Progenitor cell of endocrine pancreas (in vitro differentiated cells): ENCODE data around the gene CPNE6. TPM values are rescaled to one million over a fixed set of nuclear protein-coding genes. Genes with fewer than 3 reads are reported as not detected.

Experiments
- DNase-seq: peaks from one replicate; pipeline ENCODE4 v3.0.0; 2021; ENCODE audit warnings: low spot score; ENCODE audit not compliant: unreplicated experiment
- H3K27ac Mint-ChIP-seq: 2 replicates; pipeline ENCODE4 v1.8.0; 2021; ENCODE audit warnings: mild to moderate bottlenecking, moderate library complexity, mixed read lengths
- H3K27me3 Mint-ChIP-seq: 2 replicates; pipeline ENCODE4 v1.8.0; 2021; ENCODE audit warnings: mixed read lengths
- H3K36me3 Mint-ChIP-seq: 2 replicates; pipeline ENCODE4 v1.8.0; 2022; ENCODE audit warnings: mixed read lengths; ENCODE audit not compliant: insufficient read depth
- H3K4me1 Mint-ChIP-seq: 2 replicates; pipeline ENCODE4 v1.8.0; 2021; ENCODE audit warnings: low read depth, mixed read lengths
- H3K4me3 Mint-ChIP-seq: 2 replicates; pipeline ENCODE4 v1.8.0; 2021; ENCODE audit warnings: low read depth, mild to moderate bottlenecking, moderate library complexity, mixed read lengths
- H3K9me3 Mint-ChIP-seq: 2 replicates; pipeline ENCODE4 v1.8.0; 2021; ENCODE audit warnings: low read depth, mixed read lengths
- CTCF ChIP-seq: fragments of 200-600 bp; sonication (generic); IDR thresholded peaks from one replicate; pipeline ENCODE4 v1.5.0; 2021; ENCODE audit warnings: antibody characterized with exemption, mild to moderate bottlenecking; ENCODE audit not compliant: unreplicated experiment
- total RNA-seq: library from RNA; stranded (reverse); gene quantifications from 2 replicates; pipeline ENCODE4 v1.2.1, GENCODE V29; 2021

The CPNE6 gene
- total RNA-seq, 1 donor from 2014 or later, result not detected

- Mint-ChIP-seq H3K9me3 (no peaks in the 10 kb centered on the region), H3K36me3 (no peaks in the 10 kb centered on the region), H3K4me3 (peak overlapping the region; percentile 96), H3K4me1 (peaks cover 14% of the 10 kb centered on the region), H3K27me3 (no peaks in the 10 kb centered on the region), H3K27ac (peak overlapping the region; percentile 73)
- no peak for DNase-seq
- no peak for TF ChIP-seq CTCF
Observed at GRCh38 chr14:24092505-24093206, 21.3 kb downstream of the CPNE6 start.

GRCh38 chr14:24093207-24093900, 22.0 kb downstream of the CPNE6 start:
- Mint-ChIP-seq H3K4me1 (peaks cover 14% of the 10 kb centered on the region), H3K9me3 (no peaks in the 10 kb centered on the region), H3K27ac (peak overlapping the region; percentile 73), H3K36me3 (no peaks in the 10 kb centered on the region), H3K4me3 (peak overlapping the region; percentile 96), H3K27me3 (no peaks in the 10 kb centered on the region)
- TF ChIP-seq CTCF, result no peak
- no peak for DNase-seq

DNA sequence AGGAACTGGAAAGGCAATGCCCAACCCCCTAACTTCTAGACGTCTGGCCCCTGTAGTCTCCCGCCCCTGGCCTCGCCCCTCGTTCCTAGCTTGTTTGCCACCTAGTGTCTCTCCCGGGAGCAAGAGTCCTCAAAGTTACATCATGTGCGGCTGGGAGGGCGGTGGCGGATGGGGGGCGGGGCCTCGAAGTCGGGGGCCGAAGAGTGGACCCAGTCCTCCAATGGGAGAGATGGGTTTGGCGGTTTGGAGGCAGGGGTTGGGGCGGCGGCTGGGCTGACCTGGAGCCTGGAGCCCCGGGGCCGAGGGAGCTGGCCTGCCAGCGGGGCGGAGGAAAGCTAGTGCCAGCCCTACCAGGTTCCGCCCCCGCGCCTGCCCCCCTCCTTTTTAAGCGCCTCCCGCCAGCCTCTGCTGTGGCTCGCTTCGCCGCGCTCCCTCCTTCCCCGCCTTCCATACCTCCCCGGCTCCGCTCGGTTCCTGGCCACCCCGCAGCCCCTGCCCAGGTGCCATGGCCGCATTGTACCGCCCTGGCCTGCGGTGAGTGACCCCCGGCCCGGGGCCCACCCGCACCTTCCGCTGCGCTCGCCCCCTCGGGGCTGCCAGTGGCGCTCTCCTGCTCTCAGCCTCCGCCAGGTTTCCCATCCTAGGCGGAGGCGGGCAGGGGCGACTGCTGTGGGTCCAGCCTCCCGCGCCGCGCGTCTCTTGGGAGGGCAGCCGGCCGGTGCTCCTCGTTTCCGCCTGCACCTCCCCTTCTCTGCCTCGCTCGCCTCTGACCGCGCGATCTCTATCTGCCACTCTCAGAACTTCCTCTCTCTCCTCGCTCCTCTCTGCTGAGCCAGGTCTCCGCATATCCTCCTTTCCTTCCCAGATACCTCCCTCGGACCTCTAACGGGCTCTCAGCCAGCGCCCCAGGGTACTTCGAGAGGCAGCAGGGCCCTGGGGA, 22.8 kb downstream of the CPNE6 start, which contains the start of gene PCK2:
PCK2 (plus strand) TSS at position 411 of the 940 bp plus-strand sequence; CDS start at position 506, 95 bp downstream.
- Mint-ChIP-seq H3K9me3 (no peaks in the 10 kb centered on the region), H3K27me3 (no peaks in the 10 kb centered on the region), H3K4me3 (peak within 1 kb of the TSS; percentile 96), H3K4me1 (peaks cover 14% of the 10 kb centered on the region), H3K27ac (peak within 1 kb of the TSS; percentile 96), H3K36me3 (no peaks in the 10 kb centered on the region)
- DNase-seq, result peak; percentile 74
- peak; percentile 11 for TF ChIP-seq CTCF

- Mint-ChIP-seq H3K27ac (peak overlapping the region; percentile 96), H3K4me3 (peak overlapping the region; percentile 96), H3K9me3 (no peaks in the 10 kb centered on the region), H3K27me3 (no peaks in the 10 kb centered on the region), H3K36me3 (peaks cover 1% of the 10 kb centered on the region), H3K4me1 (peaks cover 14% of the 10 kb centered on the region)
- TF ChIP-seq CTCF, result no peak
- DNase-seq, result no peak
Observed at GRCh38 chr14:24094841-24095270, 23.5 kb downstream of the CPNE6 start.
